ENCODE data around the gene SLC6A17.

The SLC6A17 gene

DNA sequence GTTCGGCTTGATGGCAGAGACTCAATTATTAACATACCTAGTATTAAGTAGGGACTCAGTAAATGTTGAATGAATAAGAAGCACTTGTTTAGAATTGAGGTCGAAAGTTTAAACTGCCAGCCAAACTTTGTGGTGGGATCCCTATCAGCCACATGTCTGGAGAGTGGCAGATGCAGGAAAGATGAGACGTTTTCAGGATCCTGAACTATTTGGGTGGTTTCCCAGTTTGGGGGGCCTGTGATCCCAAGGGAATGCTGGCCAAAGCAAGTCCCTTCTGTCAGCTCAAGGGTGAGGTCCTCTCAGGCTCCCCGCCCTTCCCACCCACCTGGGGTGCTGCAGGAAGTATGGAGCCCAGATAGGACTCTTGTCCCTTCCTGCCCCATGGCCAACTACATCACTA lies 98.5 kb downstream of the SLC6A17 start:
- POLR2A ChIA-PET = no interaction called here
- CTCF ChIA-PET = interaction anchor here (1.0 to 1.5 kb wide), 3 partner anchors 10 to 64 kb away, joined by 3 to 4 read pairs (median 3); no protein-coding TSS in a partner anchor
- no peak for DNase-seq (ENCODE audit: low read depth, low spot score)
- TF ChIP-seq CTCF (IDR thresholded peaks at IDR 0.05; ENCODE audit: insufficient read depth, low read length, missing control alignments) = no peak
- no peak overlapping the region for H3K4me3 ChIP-seq (ENCODE audit: low read depth, low read length)

DNA sequence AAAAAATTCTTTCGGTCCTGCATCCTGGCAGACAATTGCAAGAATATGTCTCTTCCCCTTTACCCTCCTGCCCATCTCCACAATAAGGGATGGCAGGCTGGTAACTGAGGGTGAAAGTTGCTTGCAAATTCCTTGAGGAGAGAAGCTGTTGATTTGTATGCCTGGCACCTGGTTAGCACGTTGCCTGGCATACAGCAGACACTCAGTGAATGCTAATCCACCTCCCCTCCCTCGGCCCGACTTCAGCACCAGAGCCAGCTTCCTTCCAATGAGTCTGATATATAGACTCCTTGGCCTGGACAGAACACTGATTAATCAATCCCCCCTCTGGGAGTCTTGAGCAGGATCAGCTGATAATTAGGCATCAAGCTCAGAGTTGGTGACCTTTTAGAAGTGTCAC lies 99.0 kb downstream of the SLC6A17 start:
- no peak overlapping the region for H3K4me3 ChIP-seq (ENCODE audit: low read depth, low read length)
- no peak for DNase-seq (ENCODE audit: low read depth, low spot score)
- TF ChIP-seq CTCF (IDR thresholded peaks at IDR 0.05; ENCODE audit: insufficient read depth, low read length, missing control alignments) = no peak
- CTCF ChIA-PET = interaction anchor here (1.0 to 1.5 kb wide), 3 partner anchors 10 to 63 kb away, joined by 3 to 4 read pairs (median 3); no protein-coding TSS in a partner anchor
- POLR2A ChIA-PET = no interaction called here

DNA sequence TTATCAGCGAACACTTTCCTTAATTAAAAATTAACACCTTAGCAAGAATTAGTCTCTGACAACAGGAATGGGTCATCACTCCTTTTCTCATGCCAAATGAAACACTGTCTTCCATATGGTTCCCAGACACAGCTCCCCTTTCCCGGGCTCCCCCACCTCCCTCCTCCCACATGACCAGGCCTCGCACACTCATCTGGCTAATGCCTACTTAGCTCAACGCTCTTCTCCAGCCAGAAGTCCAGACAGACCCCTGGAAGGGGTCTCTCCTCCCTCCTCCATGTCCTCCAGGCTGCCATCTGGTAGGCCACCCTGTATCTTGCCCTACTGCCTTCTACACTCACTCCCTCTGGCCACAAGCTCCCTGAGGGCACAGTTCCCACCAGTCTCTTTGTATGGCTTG lies 99.7 kb downstream of the SLC6A17 start:
- ChIA-PET POLR2A (no interaction called here), CTCF (interaction anchor here (1.0 to 1.5 kb wide), 3 partner anchors 11 to 63 kb away, joined by 3 to 4 read pairs (median 3); no protein-coding TSS in a partner anchor)
- no peak for DNase-seq (ENCODE audit: low read depth, low spot score)
- H3K4me3 ChIP-seq (ENCODE audit: low read depth, low read length) = no peak overlapping the region
- TF ChIP-seq CTCF (IDR thresholded peaks at IDR 0.05; ENCODE audit: insufficient read depth, low read length, missing control alignments) = no peak

DNA sequence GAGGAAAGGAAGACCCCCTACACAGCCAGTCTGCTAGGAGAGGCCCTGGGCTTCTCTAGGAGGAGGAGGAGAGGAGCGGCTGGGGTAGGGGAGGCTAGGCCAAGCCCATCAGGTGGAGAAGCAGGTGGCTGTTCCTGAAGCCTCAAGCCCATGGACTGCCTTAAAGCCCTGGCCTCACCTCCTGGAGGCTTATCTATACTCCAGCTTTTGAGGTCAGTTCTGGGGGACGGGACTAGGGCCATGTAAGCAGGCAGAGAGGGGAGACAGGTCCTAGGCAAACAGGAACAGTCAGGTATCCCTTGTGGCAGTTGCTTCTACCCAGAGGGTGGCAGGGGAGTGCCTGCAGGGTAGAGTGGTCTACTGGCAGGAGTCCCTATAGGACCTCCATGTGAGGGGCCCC lies 100.5 kb downstream of the SLC6A17 start:
- no peak for TF ChIP-seq CTCF (IDR thresholded peaks at IDR 0.05; ENCODE audit: insufficient read depth, low read length, missing control alignments)
- CTCF ChIA-PET = no interaction called here
- POLR2A ChIA-PET = no interaction called here
- DNase-seq (ENCODE audit: low read depth, low spot score) = no peak
- no peak overlapping the region for H3K4me3 ChIP-seq (ENCODE audit: low read depth, low read length)
